Hematopoietic multipotent progenitor cell (in vitro differentiated cells): ENCODE measurements around the gene SCRN2. TPM values are rescaled to one million over a fixed set of nuclear protein-coding genes. Genes with fewer than 3 reads are reported as not detected.

Source experiments
- DNase-seq, 3 donors: peaks; one replicate each; pipeline ENCODE4 v3.0.0-alpha.2; 2011 to 2015; ENCODE audit warnings: low read depth in 2 of 3, low spot score in 2 of 3
- total RNA-seq: library from RNA; depleted of rRNA; stranded (reverse); fragments of >200 nt; gene quantifications from one replicate; pipeline ENCODE4 v1.2.3, GENCODE V29; 2012

The SCRN2 gene
- total RNA-seq, 1 donor = 110 TPM

GRCh38 chr17:47872019-47872650 lies 31.1 kb upstream of the SCRN2 start:
- no peak for DNase-seq

GRCh38 chr17:47871048-47871447 lies 30.0 kb upstream of the SCRN2 start:
- no peak for DNase-seq

- DNase-seq = no peak
These were observed 29.0 kb upstream of the SCRN2 start for GRCh38 chr17:47870056-47870455.

GRCh38 chr17:47869114-47869513 lies 28.0 kb upstream of the SCRN2 start:
- DNase-seq = no peak

- no peak for DNase-seq
These were observed 26.9 kb upstream of the SCRN2 start for GRCh38 chr17:47867813-47868533.

GRCh38 chr17:47866941-47867340 lies 25.9 kb upstream of the SCRN2 start:
- DNase-seq = no peak

GRCh38 chr17:47864791-47865216 lies 23.7 kb upstream of the SCRN2 start:
- DNase-seq = no peak

GRCh38 chr17:47862621-47863440 lies 21.8 kb upstream of the SCRN2 start:
- no peak for DNase-seq

GRCh38 chr17:47860386-47860785 lies 19.3 kb upstream of the SCRN2 start:
- no peak for DNase-seq

- no peak for DNase-seq
These were observed 16.7 kb upstream of the SCRN2 start for GRCh38 chr17:47857551-47858455.

GRCh38 chr17:47856830-47857229 lies 15.8 kb upstream of the SCRN2 start:
- no peak for DNase-seq

- no peak for DNase-seq
These were observed 14.7 kb upstream of the SCRN2 start for GRCh38 chr17:47855737-47856136.

GRCh38 chr17:47853616-47854015 lies 12.5 kb upstream of the SCRN2 start:
- DNase-seq = no peak

GRCh38 chr17:47852113-47852949 lies 11.3 kb upstream of the SCRN2 start:
- peak in 2 of 3 donors; percentile 39 to 40 for DNase-seq

GRCh38 chr17:47851764-47852112 lies 10.7 kb upstream of the SCRN2 start:
- no peak for DNase-seq

GRCh38 chr17:47850692-47851573 lies 9.9 kb upstream of the SCRN2 start, which contains the start of gene SP6:
Gene SP6 (minus strand): TSS chr17:47851163. CDS start chr17:47848429, 2,734 bp downstream.
- DNase-seq = peak in 2 of 3 donors; percentile 64 to 77

- DNase-seq = no peak
These were observed 9.3 kb upstream of the SCRN2 start for GRCh38 chr17:47850373-47850691.

GRCh38 chr17:47848198-47848513 lies 7.1 kb upstream of the SCRN2 start:
- no peak for DNase-seq
